COR-L47 (cell line): Measurements from ENCODE around the gene VPS4B.
"Not testable (repeated sequence)": the region's sequence is repeated elsewhere in the genome, so short reads cannot be mapped to it uniquely, and the experiment has no call there.

Experiments
- DNase-seq: peaks from one replicate; lab custom pipeline; 2025; lab: John Stamatoyannopoulos, UW

Gene VPS4B

DNA sequence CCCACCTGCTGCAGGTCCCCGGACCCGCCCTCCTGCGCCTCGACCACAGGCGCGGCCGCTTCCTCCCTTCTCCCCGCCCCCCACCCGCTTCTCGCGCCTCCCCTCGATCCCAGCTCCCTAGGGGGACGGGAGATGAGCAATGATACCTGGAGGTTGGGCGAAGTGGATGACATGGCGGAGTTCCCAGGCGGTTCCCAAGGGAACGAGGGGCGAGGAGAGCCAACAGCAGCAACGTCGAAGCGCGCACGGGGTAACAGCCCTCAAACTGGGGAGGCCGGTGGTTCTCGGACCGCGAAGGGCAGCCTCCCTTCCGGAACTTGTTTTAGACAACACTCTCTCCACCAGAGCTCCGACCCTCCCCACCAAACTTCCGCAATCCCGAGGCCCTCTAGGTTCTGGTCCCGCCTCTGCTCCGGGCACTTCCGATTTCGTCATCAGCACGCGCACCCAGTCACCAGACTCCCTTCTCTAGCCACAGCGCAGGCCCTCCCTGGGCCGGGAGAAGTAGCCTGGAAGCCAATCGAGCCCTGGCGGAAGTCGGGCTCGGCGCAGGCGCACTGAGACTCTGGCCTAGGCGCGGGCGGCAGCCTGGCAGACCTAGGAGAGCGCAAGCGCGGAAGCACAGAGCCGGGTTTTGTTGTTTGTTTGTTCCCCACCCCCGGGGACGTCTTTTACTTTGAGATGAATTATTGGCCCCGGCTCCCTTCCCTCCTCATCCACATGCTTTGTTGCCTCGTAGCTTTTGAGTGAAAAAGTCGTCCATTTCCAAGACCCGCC lies at the start of gene VPS4B:
Gene VPS4B, minus strand, starts transcription at position 390 of the 777 bp plus-strand sequence. Its CDS starts 217 bp downstream, at position 173.
- peak; percentile 100 for DNase-seq

DNA sequence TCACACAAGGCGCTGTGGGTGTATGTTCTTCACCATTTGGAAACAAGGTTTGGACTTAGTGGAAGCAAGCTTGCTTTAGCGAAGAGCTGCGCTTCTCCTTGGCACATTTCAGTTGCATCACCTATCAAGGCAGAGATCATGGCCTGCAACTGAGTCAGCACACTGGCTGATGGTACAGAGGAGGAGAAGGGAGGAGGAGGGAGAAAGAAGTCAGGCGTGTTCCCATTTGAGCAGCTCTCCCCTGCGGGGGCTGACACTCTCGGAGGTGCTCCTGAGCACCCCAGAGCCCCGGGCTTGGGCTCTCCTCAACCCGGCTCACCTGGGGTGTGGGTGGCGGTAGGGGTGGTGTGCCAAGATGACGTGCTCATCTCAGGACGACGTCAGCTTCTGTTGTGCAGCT lies 48.5 kb upstream of the VPS4B start:
- DNase-seq, result no peak

DNA sequence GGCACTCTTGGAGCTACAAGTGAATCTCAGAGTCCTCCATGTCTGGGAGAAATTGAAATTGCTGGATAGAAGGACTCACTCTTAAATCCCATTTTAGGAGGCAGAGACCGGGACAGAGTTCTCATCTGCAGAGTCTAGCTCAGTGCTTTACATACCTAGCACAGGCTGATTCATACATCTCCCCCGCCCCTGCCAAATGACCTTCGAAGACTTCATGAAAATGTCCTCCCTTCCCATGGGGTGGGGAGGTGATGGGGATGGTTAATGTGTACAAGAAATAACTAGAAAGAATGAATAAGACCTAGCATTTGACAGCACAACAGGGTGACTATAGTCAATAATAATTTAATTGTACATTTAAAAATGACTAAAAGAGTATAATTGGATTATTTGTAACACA lies 46.3 kb upstream of the VPS4B start:
- DNase-seq, result no peak

DNA sequence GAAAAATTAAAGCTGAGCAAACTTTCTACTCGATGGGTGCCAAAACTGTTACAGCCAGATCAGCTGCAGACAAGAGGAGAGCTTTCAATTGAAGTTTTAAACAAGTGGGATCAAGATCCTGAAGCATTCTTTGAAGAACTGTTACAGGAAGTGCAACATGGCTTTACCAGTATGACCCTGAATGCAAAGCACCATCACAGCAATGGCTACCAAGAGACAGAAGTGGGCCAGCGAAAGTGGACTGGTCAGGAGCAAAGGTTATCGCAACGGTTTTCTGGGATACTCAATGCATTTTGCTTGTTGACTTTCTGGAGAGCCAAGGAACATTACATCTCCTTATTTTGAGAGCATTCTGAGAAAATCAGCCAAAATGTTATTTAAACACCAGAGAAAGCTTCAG lies 45.4 kb upstream of the VPS4B start:
- no peak for DNase-seq

- DNase-seq, result no peak
Measured at GRCh38 chr18:63465059-63465458, 42.8 kb upstream of the VPS4B start.

GRCh38 chr18:63464434-63464833 lies 42.2 kb upstream of the VPS4B start:
- no peak for DNase-seq

DNA sequence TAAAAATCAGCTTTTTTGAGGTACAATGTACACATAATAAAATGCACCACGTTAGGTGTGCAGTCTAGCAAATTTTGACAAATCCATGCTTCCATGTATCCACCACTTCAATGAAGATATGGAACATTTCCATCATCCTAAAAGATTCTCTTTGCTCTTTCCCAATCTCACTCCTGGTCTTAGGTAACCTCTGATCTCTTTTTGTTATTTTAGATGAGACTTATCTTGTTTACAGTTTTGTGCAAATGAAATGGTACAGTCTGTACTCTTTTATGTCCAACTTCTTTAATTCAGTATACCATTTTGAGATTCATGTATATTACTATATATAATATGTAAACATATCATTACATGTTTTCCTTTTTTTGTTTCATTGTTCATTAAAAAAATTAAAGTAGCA lies 38.1 kb upstream of the VPS4B start:
- no peak for DNase-seq

GRCh38 chr18:63457977-63458376 lies 35.7 kb upstream of the VPS4B start:
- DNase-seq, result no peak

GRCh38 chr18:63454497-63454896 lies 32.2 kb upstream of the VPS4B start:
- DNase-seq, result no peak

- not testable (repeated sequence) for DNase-seq
Measured at GRCh38 chr18:63452751-63453150, 30.5 kb upstream of the VPS4B start.

- no peak for DNase-seq
Measured at GRCh38 chr18:63451799-63452660, 29.8 kb upstream of the VPS4B start.

GRCh38 chr18:63449426-63449825 lies 27.1 kb upstream of the VPS4B start:
- DNase-seq, result no peak

DNA sequence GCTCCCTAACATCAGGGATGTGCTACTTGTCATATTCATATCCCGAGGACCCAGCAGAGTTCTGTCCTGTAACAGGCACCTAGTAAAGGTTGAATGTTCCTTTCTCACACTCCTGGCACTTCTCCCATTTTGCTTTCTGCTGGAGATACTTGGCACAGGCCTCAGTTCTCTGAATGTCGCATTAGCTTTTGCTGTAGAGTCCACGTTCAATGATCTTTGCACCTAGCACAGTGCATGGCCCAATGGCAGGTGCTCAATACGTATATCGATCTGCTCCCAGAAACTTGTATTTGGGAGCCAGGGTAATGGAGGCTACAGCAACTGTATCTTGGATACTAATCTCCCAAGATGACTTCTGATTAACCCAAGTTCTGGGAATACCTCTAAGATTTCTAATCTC lies 24.8 kb upstream of the VPS4B start:
- no peak for DNase-seq

GRCh38 chr18:63446266-63446665 lies 24.0 kb upstream of the VPS4B start:
- DNase-seq, result no peak

DNA sequence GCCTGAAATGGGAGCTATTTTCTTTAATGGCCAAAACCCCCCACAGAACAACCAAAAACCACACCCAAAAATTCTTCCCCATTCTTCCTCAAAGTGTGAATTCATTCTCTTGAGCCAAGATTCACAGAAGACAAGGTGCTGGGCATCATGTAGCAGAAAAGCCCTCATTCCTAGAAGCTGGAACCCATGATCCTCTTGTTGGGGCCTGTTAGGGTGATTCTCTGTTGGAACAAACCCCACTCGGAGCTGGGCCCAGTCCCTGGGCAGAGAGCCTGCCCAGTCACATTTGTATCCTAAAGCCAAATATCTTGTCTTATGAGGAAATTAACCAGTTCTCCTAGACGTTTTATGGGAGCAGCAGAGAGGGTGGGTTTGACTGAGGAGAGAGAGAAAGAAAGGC lies 22.8 kb upstream of the VPS4B start:
- DNase-seq, result no peak

- DNase-seq, result no peak
Measured at GRCh38 chr18:63444580-63444979, 22.3 kb upstream of the VPS4B start.

GRCh38 chr18:63443829-63444228 lies 21.6 kb upstream of the VPS4B start:
- DNase-seq, result no peak

DNA sequence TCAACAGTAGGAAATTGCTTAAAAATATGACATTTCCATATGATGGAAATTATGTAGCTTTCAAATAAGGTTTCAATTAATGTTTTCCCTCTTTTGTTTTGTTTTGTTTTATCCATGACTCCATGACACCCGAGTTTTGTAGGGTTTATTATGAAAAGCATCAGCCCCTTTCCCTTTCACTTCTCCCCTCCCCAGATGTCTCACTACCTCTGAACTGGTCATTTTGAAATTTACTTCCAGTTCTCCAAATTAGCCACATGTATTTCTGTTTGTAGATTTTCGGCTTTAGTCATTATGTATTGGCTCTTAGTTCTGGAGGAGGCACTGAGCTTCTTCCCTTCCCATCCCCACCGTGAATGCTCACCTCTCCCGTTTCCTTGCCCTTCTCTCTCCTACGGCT lies 18.6 kb upstream of the VPS4B start:
- no peak for DNase-seq

GRCh38 chr18:63440219-63440618 lies 17.9 kb upstream of the VPS4B start:
- no peak for DNase-seq

GRCh38 chr18:63439334-63439733 lies 17.1 kb upstream of the VPS4B start:
- DNase-seq, result peak; percentile 71

DNA sequence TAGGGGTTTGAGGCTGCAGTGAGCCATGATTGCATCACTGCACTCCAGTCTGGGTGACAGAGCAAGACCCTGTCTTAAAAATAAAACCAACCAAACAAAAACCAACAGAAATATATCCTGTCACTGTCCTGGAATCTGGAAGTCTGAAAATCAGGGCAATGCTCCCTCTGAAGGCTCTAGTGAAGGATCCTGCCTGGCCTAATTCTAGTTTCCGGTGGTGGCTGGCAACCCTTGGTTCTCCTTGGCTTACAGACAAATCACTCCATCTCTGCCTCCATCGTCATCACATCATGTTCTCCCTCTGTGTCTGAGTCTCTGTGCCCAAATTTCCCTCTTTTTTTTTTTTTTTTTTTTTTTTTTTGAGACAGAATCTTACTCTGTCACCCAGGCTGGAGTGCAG lies 15.9 kb upstream of the VPS4B start:
- no peak for DNase-seq

- DNase-seq, result no peak
Measured at GRCh38 chr18:63433334-63433866, 11.1 kb upstream of the VPS4B start.

- no peak for DNase-seq
Measured at GRCh38 chr18:63431180-63431579, 8.9 kb upstream of the VPS4B start.
